T-helper 2 cell treated with Interferon-gamma antibody and Interleukin-4, amounts not matched to agents 5 μg/mL and 100 μg/mL, for 36 hours (primary cell): ENCODE data around the gene VAMP4.
A peak's percentile ranks its signal among the peaks of the same experiment; 100 is the strongest.
"Not testable (repeated sequence)": the region's sequence is repeated elsewhere in the genome, so short reads cannot be mapped to it uniquely, and the experiment has no call there.

ENCODE experiments used
- DNase-seq: peaks from one replicate; pipeline ENCODE4 v3.0.0; 2021; ENCODE audit warnings: low spot score
- H3K27ac Mint-ChIP-seq: one replicate; pipeline ENCODE4 v1.8.0; 2021; ENCODE audit warnings: mild to moderate bottlenecking, mixed read lengths
- H3K27me3 Mint-ChIP-seq: one replicate; pipeline ENCODE4 v1.8.0; 2021; ENCODE audit warnings: low read depth, mixed read lengths
- H3K36me3 Mint-ChIP-seq: one replicate; pipeline ENCODE4 v1.8.0; 2021; ENCODE audit warnings: low read depth, mixed read lengths
- H3K4me1 Mint-ChIP-seq: one replicate; pipeline ENCODE4 v1.8.0; 2021; ENCODE audit warnings: low read depth, mixed read lengths
- H3K4me3 Mint-ChIP-seq: one replicate; pipeline ENCODE4 v1.8.0; 2022; ENCODE audit warnings: mild to moderate bottlenecking, moderate library complexity, mixed read lengths
- H3K9me3 Mint-ChIP-seq: one replicate; pipeline ENCODE4 v1.8.0; 2021; ENCODE audit warnings: mixed read lengths

VAMP4 gene

GRCh38 chr1:171740356-171740863 is 1.5 kb downstream of the VAMP4 start:
- Mint-ChIP-seq H3K36me3 (peaks cover 21% of the 10 kb centered on the region), H3K4me1 (peaks cover 55% of the 10 kb centered on the region), H3K4me3 (peak overlapping the region; percentile 100), H3K27me3 (no peaks in the 10 kb centered on the region), H3K27ac (peak overlapping the region; percentile 74), H3K9me3 (no peaks in the 10 kb centered on the region)
- DNase-seq: no peak

GRCh38 chr1:171739656-171740055 is 2.2 kb downstream of the VAMP4 start:
- peaks cover 24% of the 10 kb centered on the region for H3K36me3 Mint-ChIP-seq
- no peaks in the 10 kb centered on the region for H3K9me3 Mint-ChIP-seq
- peak overlapping the region; percentile 74 for H3K27ac Mint-ChIP-seq
- no peak for DNase-seq
- peaks cover 58% of the 10 kb centered on the region for H3K4me1 Mint-ChIP-seq
- H3K4me3 Mint-ChIP-seq: peak overlapping the region; percentile 100
- H3K27me3 Mint-ChIP-seq: no peaks in the 10 kb centered on the region

- H3K27me3 Mint-ChIP-seq: no peaks in the 10 kb centered on the region
Measured at GRCh38 chr1:171738911-171739310, 3.0 kb downstream of the VAMP4 start.

GRCh38 chr1:171736196-171736595 is 5.7 kb downstream of the VAMP4 start:
- peaks cover 38% of the 10 kb centered on the region for H3K4me1 Mint-ChIP-seq
- H3K27me3 Mint-ChIP-seq: no peaks in the 10 kb centered on the region
- no peak overlapping the region for H3K4me3 Mint-ChIP-seq
- no peak overlapping the region for H3K27ac Mint-ChIP-seq
- DNase-seq: no peak
- peaks cover 30% of the 10 kb centered on the region for H3K36me3 Mint-ChIP-seq
- no peaks in the 10 kb centered on the region for H3K9me3 Mint-ChIP-seq

More at GRCh38 chr1:171738911-171739310, 3.0 kb downstream of the VAMP4 start:
- DNase-seq: no peak
- Mint-ChIP-seq H3K9me3 (no peaks in the 10 kb centered on the region), H3K4me1 (peaks cover 52% of the 10 kb centered on the region), H3K27ac (peak overlapping the region; percentile 74), H3K36me3 (peaks cover 24% of the 10 kb centered on the region), H3K4me3 (peak overlapping the region; percentile 100)

- Mint-ChIP-seq H3K9me3 (peaks cover 7% of the 10 kb centered on the region), H3K4me3 (no peak overlapping the region), H3K36me3 (peaks cover 41% of the 10 kb centered on the region), H3K27ac (no peak overlapping the region), H3K27me3 (no peaks in the 10 kb centered on the region), H3K4me1 (peaks cover 7% of the 10 kb centered on the region)
- no peak for DNase-seq
Measured at GRCh38 chr1:171730052-171730451, 11.8 kb downstream of the VAMP4 start.

GRCh38 chr1:171727778-171728177 is 14.1 kb downstream of the VAMP4 start:
- H3K27me3 Mint-ChIP-seq: no peaks in the 10 kb centered on the region
- H3K9me3 Mint-ChIP-seq: peaks cover 27% of the 10 kb centered on the region
- H3K4me1 Mint-ChIP-seq: peaks cover 7% of the 10 kb centered on the region
- no peak overlapping the region for H3K27ac Mint-ChIP-seq
- H3K4me3 Mint-ChIP-seq: no peak overlapping the region
- no peak for DNase-seq
- peaks cover 57% of the 10 kb centered on the region for H3K36me3 Mint-ChIP-seq

- Mint-ChIP-seq H3K9me3 (peaks cover 36% of the 10 kb centered on the region), H3K36me3 (peaks cover 67% of the 10 kb centered on the region)
- DNase-seq, H3K4me1 Mint-ChIP-seq, H3K27ac Mint-ChIP-seq, H3K4me3 Mint-ChIP-seq, H3K27me3 Mint-ChIP-seq: not testable (repeated sequence)
Measured at GRCh38 chr1:171723180-171723579, 18.7 kb downstream of the VAMP4 start.

GRCh38 chr1:171718848-171719247 is 23.0 kb downstream of the VAMP4 start:
- peaks cover 20% of the 10 kb centered on the region for H3K9me3 Mint-ChIP-seq
- H3K27ac Mint-ChIP-seq: no peak overlapping the region
- no peaks in the 10 kb centered on the region for H3K27me3 Mint-ChIP-seq
- H3K36me3 Mint-ChIP-seq: peaks cover 40% of the 10 kb centered on the region
- no peak overlapping the region for H3K4me3 Mint-ChIP-seq
- H3K4me1 Mint-ChIP-seq: peaks cover 2% of the 10 kb centered on the region
- DNase-seq: no peak

GRCh38 chr1:171718216-171718615 is 23.6 kb downstream of the VAMP4 start:
- Mint-ChIP-seq H3K36me3 (peaks cover 33% of the 10 kb centered on the region), H3K27me3 (no peaks in the 10 kb centered on the region), H3K27ac (no peak overlapping the region), H3K4me3 (no peak overlapping the region), H3K4me1 (peaks cover 2% of the 10 kb centered on the region), H3K9me3 (peaks cover 13% of the 10 kb centered on the region)
- DNase-seq: no peak

GRCh38 chr1:171717062-171717718 is 24.7 kb downstream of the VAMP4 start:
- DNase-seq: no peak
- H3K4me3 Mint-ChIP-seq: no peak overlapping the region
- no peak overlapping the region for H3K27ac Mint-ChIP-seq
- peaks cover 6% of the 10 kb centered on the region for H3K9me3 Mint-ChIP-seq
- H3K36me3 Mint-ChIP-seq: peaks cover 23% of the 10 kb centered on the region
- H3K27me3 Mint-ChIP-seq: no peaks in the 10 kb centered on the region
- H3K4me1 Mint-ChIP-seq: peaks cover 2% of the 10 kb centered on the region

- DNase-seq: no peak
- H3K4me1 Mint-ChIP-seq: peaks cover 2% of the 10 kb centered on the region
- H3K27ac Mint-ChIP-seq: no peak overlapping the region
- no peaks in the 10 kb centered on the region for H3K27me3 Mint-ChIP-seq
- H3K4me3 Mint-ChIP-seq: no peak overlapping the region
- peaks cover 22% of the 10 kb centered on the region for H3K36me3 Mint-ChIP-seq
- H3K9me3 Mint-ChIP-seq: peaks cover 6% of the 10 kb centered on the region
Measured at GRCh38 chr1:171716616-171717015, 25.2 kb downstream of the VAMP4 start.

GRCh38 chr1:171715813-171716251 is 26.0 kb downstream of the VAMP4 start:
- Mint-ChIP-seq H3K36me3 (peaks cover 16% of the 10 kb centered on the region), H3K27me3 (no peaks in the 10 kb centered on the region), H3K27ac (no peak overlapping the region), H3K4me1 (peaks cover 2% of the 10 kb centered on the region), H3K9me3 (peaks cover under 1% of the 10 kb centered on the region), H3K4me3 (no peak overlapping the region)
- DNase-seq: no peak

GRCh38 chr1:171712341-171712740 is 29.5 kb downstream of the VAMP4 start:
- Mint-ChIP-seq H3K4me3 (no peak overlapping the region), H3K9me3 (no peaks in the 10 kb centered on the region), H3K36me3 (peaks cover 13% of the 10 kb centered on the region), H3K4me1 (no peaks in the 10 kb centered on the region), H3K27ac (no peak overlapping the region), H3K27me3 (no peaks in the 10 kb centered on the region)
- DNase-seq: no peak

GRCh38 chr1:171711643-171712042 is 30.2 kb downstream of the VAMP4 start:
- Mint-ChIP-seq H3K36me3 (peaks cover 13% of the 10 kb centered on the region), H3K27ac (no peak overlapping the region), H3K9me3 (no peaks in the 10 kb centered on the region), H3K27me3 (no peaks in the 10 kb centered on the region), H3K4me1 (no peaks in the 10 kb centered on the region), H3K4me3 (no peak overlapping the region)
- DNase-seq: no peak

- DNase-seq: no peak
- peaks cover 9% of the 10 kb centered on the region for H3K36me3 Mint-ChIP-seq
- H3K4me3 Mint-ChIP-seq: no peak overlapping the region
- H3K27me3 Mint-ChIP-seq: no peaks in the 10 kb centered on the region
- H3K27ac Mint-ChIP-seq: no peak overlapping the region
- no peaks in the 10 kb centered on the region for H3K9me3 Mint-ChIP-seq
- no peaks in the 10 kb centered on the region for H3K4me1 Mint-ChIP-seq
Measured at GRCh38 chr1:171707583-171707982, 34.3 kb downstream of the VAMP4 start.
